K562 (cell line): Measurements from ENCODE around the gene H2AZ2. TPM values are rescaled to one million over a fixed set of nuclear protein-coding genes. Genes with fewer than 3 reads are reported as not detected.

Source experiments
- ARID3A ChIP-seq: IDR thresholded peaks from 2 replicates; pipeline ENCODE4 v1.6.1; 2012; ENCODE audit warnings: low read depth, low read length, improper control_type of control experiment, borderline replicate concordance
- CHD2 ChIP-seq: IDR thresholded peaks from 2 replicates; pipeline ENCODE4 v1.6.1; 2011; ENCODE audit warnings: low read depth, low read length
- DLX4 ChIP-seq: fragments of 250-450 bp; sonication (Bioruptor Pico); IDR thresholded peaks from 2 replicates; pipeline ENCODE4 v1.6.1; 2021; ENCODE audit warnings: mild to moderate bottlenecking
- GATA2 ChIP-seq: sonication (generic); formaldehyde crosslinking; IDR thresholded peaks from 2 replicates; pipeline ENCODE4 v1.4.0; 2020; ENCODE audit warnings: mild to moderate bottlenecking, missing genetic modification reagents
- KLF6 ChIP-seq: fragments of 250-450 bp; sonication (Bioruptor Pico); IDR thresholded peaks from 2 replicates; pipeline ENCODE4 v1.4.0; 2020; ENCODE audit warnings: mild to moderate bottlenecking, moderate library complexity, borderline replicate concordance
- MEF2D ChIP-seq: conservative IDR thresholded peaks from 2 replicates; pipeline ENCODE4 v1.6.1; 2016; ENCODE audit warnings: low read depth, missing genetic modification characterization, missing compliant biosample characterization
- NCOA4 ChIP-seq: fragments of 450-650 bp; IDR thresholded peaks from 2 replicates; pipeline ENCODE4 v1.6.1; 2018; ENCODE audit warnings: mild to moderate bottlenecking; ENCODE audit not compliant: partially characterized antibody
- NFATC3 ChIP-seq: fragments of 450-650 bp; IDR thresholded peaks from 2 replicates; pipeline ENCODE4 v1.6.1; 2017; ENCODE audit warnings: mild to moderate bottlenecking
- NRF1 ChIP-seq, 2 experiments: fragments of 450-650 bp; IDR thresholded peaks in 1 of 2; conservative IDR thresholded peaks in 1 of 2; 2 replicates each; pipeline ENCODE4 v1.6.1; 2014; ENCODE audit warnings: mild to moderate bottlenecking in 2 of 2
- PHB ChIP-seq: fragments of 250-450 bp; sonication (Bioruptor Pico); IDR thresholded peaks from 2 replicates; pipeline ENCODE4 v1.5.0; 2021
- PHF8 ChIP-seq: fragments of 200-600 bp; sonication (generic); IDR thresholded peaks from 2 replicates; pipeline ENCODE4 v1.6.1; 2012; ENCODE audit warnings: mixed run types, mild to moderate bottlenecking, inconsistent platforms, low read length, moderate library complexity, borderline replicate concordance
- PRPF4 ChIP-seq: fragments of 200-400 bp; formaldehyde crosslinking; IDR thresholded peaks from one replicate; pipeline ENCODE4 v1.6.1; 2017; ENCODE audit warnings: low read length, low read depth, mild to moderate bottlenecking; ENCODE audit not compliant: insufficient read depth, poor library complexity, severe bottlenecking
- RBM22 ChIP-seq: fragments of 200-400 bp; formaldehyde crosslinking; IDR thresholded peaks from 2 replicates; pipeline ENCODE4 v1.6.1; 2018; ENCODE audit warnings: low read length, low read depth; ENCODE audit not compliant: poor library complexity, severe bottlenecking
- RHOXF2B ChIP-seq: fragments of 250-450 bp; sonication (Bioruptor Pico); conservative IDR thresholded peaks from 2 replicates; pipeline ENCODE4 v1.5.1; 2021
- SMARCA4 ChIP-seq: fragments of 450-650 bp; IDR thresholded peaks from 2 replicates; pipeline ENCODE4 v1.6.1; 2016
- SRF ChIP-seq, 2 experiments: fragments of 250-450, 450-650 bp in 1 of 2; sonication (Bioruptor Pico) in 1 of 2; sonication (generic) in 1 of 2; formaldehyde crosslinking; IDR thresholded peaks; 2 replicates each; pipeline versions ENCODE4 v1.5.0 to v1.5.1; 2020 to 2022; ENCODE audit warnings: mild to moderate bottlenecking in 1 of 2, missing genetic modification reagents in 1 of 2
- TEAD1 ChIP-seq, 2 experiments: fragments of 450-650 bp in 1 of 2; sonication (generic) in 1 of 2; formaldehyde crosslinking; IDR thresholded peaks; 2 replicates each; pipeline versions ENCODE4 v1.4.0 to v1.8.0; 2020 to 2022; ENCODE audit warnings: mild to moderate bottlenecking in 2 of 2, missing genetic modification reagents in 1 of 2
- ZFP91 ChIP-seq: sonication (generic); formaldehyde crosslinking; IDR thresholded peaks from 2 replicates; pipeline ENCODE4 v1.8.0; 2022; ENCODE audit warnings: mild to moderate bottlenecking, missing genetic modification reagents
- ZKSCAN1 ChIP-seq: fragments of 150-350 bp; IDR thresholded peaks from 2 replicates; pipeline ENCODE4 v1.6.1; 2016; ENCODE audit warnings: low read depth, low read length
- ZKSCAN8 ChIP-seq: fragments of 200-800 bp; sonication (Bioruptor generic); IDR thresholded peaks from 2 replicates; pipeline ENCODE4 v1.6.1; 2016; ENCODE audit warnings: missing genetic modification characterization, missing compliant biosample characterization
- polyA plus RNA-seq, 8 experiments: library from polyadenylated mRNA; depleted of rRNA in 4 of 8; stranded (reverse) in 5 of 8; unstranded in 3 of 8; fragments of >200 nt; fragmentation: Nextera tagmentation in 2 of 8; fragmentation: Illumina TruSeq in 1 of 8; extraction: Ambion mirVana in 2 of 8; extraction: Trizol in 1 of 8; gene quantifications; 2 replicates each; pipeline versions ENCODE4 v1.2.1 to v1.2.3, GENCODE V29; 2011 to 2014; ENCODE audit warnings: inconsistent platforms in 1 of 8, missing spikeins in 1 of 8
- total RNA-seq, 7 experiments: library from RNA; depleted of rRNA in 6 of 7; stranded (reverse); fragments of >200 nt in 6 of 7; fragmentation: Illumina TruSeq in 2 of 7; extraction: Trizol in 2 of 7; gene quantifications; 2 replicates each; pipeline versions ENCODE4 v1.2.1 to v1.2.3, GENCODE V29; 2011 to 2021; ENCODE audit warnings: low replicate concordance in 1 of 7
- TF ChIP-seq, protein P1 (sequence below): sonication (generic); formaldehyde crosslinking; IDR thresholded peaks from 2 replicates; pipeline ENCODE4 v1.8.0; 2022; ENCODE audit warnings: missing genetic modification reagents, mild to moderate bottlenecking, borderline replicate concordance
- TF ChIP-seq, protein P2 (sequence below): IDR thresholded peaks from 2 replicates; pipeline ENCODE4 v1.6.1; 2014; ENCODE audit warnings: antibody characterized with exemption

The H2AZ2 gene
- total and polyA plus RNA-seq, 9 of the 15 experiments (the other 6 are each of a cell fraction or from before 2014, with no cell fraction given) = 105 to 382 (median 286) TPM

GRCh38 chr7:44796034-44796503 is 51.8 kb downstream of the H2AZ2 start (continued):
- TF ChIP-seq MEF2D (tag) = no peak
- peak; percentile 32 for TF ChIP-seq RBM22
- 0 out of 2 replicates have a peak, but pooled peaks have one; percentile 66 for TF ChIP-seq RHOXF2B (CRISPR knock-in tag)
- TF ChIP-seq SRF (CRISPR knock-in tag; IDR thresholded peaks at IDR 0.05) = no peak
- TF ChIP-seq PHB (CRISPR knock-in tag) = no peak
- TF ChIP-seq NCOA4 = no peak
- no peak for TF ChIP-seq NRF1 (conservative IDR thresholded peaks at IDR 0.05 in 1 of 2, IDR thresholded peaks at IDR 0.05 in 1 of 2)
- TF ChIP-seq NFATC3 = no peak
- 0 out of 2 replicates have a peak, but pooled peaks have one; percentile 15 for TF ChIP-seq SMARCA4
- no peak for TF ChIP-seq ARID3A
- TF ChIP-seq, protein P1, sequence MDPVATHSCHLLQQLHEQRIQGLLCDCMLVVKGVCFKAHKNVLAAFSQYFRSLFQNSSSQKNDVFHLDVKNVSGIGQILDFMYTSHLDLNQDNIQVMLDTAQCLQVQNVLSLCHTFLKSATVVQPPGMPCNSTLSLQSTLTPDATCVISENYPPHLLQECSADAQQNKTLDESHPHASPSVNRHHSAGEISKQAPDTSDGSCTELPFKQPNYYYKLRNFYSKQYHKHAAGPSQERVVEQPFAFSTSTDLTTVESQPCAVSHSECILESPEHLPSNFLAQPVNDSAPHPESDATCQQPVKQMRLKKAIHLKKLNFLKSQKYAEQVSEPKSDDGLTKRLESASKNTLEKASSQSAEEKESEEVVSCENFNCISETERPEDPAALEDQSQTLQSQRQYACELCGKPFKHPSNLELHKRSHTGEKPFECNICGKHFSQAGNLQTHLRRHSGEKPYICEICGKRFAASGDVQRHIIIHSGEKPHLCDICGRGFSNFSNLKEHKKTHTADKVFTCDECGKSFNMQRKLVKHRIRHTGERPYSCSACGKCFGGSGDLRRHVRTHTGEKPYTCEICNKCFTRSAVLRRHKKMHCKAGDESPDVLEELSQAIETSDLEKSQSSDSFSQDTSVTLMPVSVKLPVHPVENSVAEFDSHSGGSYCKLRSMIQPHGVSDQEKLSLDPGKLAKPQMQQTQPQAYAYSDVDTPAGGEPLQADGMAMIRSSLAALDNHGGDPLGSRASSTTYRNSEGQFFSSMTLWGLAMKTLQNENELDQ (CRISPR knock-in tag) = no peak
- no peak for TF ChIP-seq PRPF4
- peak; percentile 86; the same call in 1 of the 2 replicates for TF ChIP-seq PHF8
- no peak for TF ChIP-seq GATA2 (CRISPR knock-in tag)
- TF ChIP-seq ZFP91 (CRISPR knock-in tag) = no peak
- TF ChIP-seq ZKSCAN8 = no peak
- TF ChIP-seq, protein P2, sequence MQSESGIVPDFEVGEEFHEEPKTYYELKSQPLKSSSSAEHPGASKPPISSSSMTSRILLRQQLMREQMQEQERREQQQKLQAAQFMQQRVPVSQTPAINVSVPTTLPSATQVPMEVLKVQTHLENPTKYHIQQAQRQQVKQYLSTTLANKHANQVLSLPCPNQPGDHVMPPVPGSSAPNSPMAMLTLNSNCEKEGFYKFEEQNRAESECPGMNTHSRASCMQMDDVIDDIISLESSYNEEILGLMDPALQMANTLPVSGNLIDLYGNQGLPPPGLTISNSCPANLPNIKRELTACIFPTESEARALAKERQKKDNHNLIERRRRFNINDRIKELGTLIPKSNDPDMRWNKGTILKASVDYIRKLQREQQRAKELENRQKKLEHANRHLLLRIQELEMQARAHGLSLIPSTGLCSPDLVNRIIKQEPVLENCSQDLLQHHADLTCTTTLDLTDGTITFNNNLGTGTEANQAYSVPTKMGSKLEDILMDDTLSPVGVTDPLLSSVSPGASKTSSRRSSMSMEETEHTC = no peak
- no peak for TF ChIP-seq KLF6 (CRISPR knock-in tag)
- peak; percentile 37 to 81; a peak in 2 of 4 replicates for TF ChIP-seq TEAD1 (CRISPR knock-in tag; IDR thresholded peaks at IDR 0.05)
- TF ChIP-seq ZKSCAN1 = no peak
- TF ChIP-seq DLX4 (CRISPR knock-in tag) = no peak
- TF ChIP-seq CHD2 = no peak
